AG20443 (cell line): ENCODE measurements around the gene BTBD3.

Experiments
- DNase-seq: peaks from one replicate; pipeline ENCODE4 v3.0.0; 2012; ENCODE audit warnings: low spot score, mixed read lengths

The BTBD3 gene

DNA sequence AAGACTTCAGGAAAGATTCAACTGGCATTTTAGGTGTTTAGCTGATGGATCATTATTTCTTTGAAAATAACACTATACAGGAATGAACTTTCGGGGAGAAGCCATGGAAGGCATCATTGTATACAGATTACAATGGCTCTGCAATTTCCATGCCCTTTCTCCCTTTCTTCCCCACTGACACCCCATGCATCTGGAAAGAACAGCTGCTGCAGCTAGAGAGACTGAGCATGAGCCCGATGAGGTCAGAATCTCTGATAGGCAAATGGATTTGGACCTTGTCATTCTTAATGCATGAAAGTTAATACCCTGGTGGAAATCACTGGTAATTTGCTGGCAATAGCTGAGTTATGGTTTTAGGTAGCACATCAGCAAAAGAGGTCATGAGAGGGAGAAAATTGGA lies 54.8 kb downstream of the BTBD3 start:
- DNase-seq = no peak
